ENCODE results near the gene ARHGAP18. TPM values are rescaled to one million over a fixed set of nuclear protein-coding genes. Genes with fewer than 3 reads are reported as not detected.
A peak's percentile ranks its signal among the peaks of the same experiment; 100 is the strongest.

ARHGAP18 gene
- total and polyA plus RNA-seq, 2 experiments from 2014 or later: 4.3 to 5.0 TPM

GRCh38 chr6:129748901-129749748 is 39.1 kb upstream of the ARHGAP18 start:
- Histone ChIP-seq H3K9me2 (ENCODE audit: insufficient read depth) (no peaks in the 10 kb centered on the region), H3F3A (replicated peaks; ENCODE audit: low read depth) (no peaks in the 10 kb centered on the region), H2AFZ (peak overlapping the region; percentile 81; the same call in 1 of the 2 replicates), H3K4me2 (no peak overlapping the region), H3K36me3 (ENCODE audit: insufficient read depth) (no peaks in the 10 kb centered on the region), H3K27me3 (ENCODE audit: insufficient read depth) (no peaks in the 10 kb centered on the region), H3K27ac (ENCODE audit: low read depth) (no peak overlapping the region), H3K4me3 (no peak overlapping the region), H4K20me1 (replicated peaks; ENCODE audit: insufficient read depth) (no peaks in the 10 kb centered on the region), H3K79me2 (replicated peaks; ENCODE audit: insufficient read depth) (no peaks in the 10 kb centered on the region), H3K4me1 (ENCODE audit: insufficient read depth) (no peaks in the 10 kb centered on the region)
- H3K4me3 Mint-ChIP-seq: no peak overlapping the region
- no peaks in the 10 kb centered on the region for H3K9me3 Mint-ChIP-seq
- ATAC-seq (no peak), DNase-seq (ENCODE audit: low spot score) (no peak)
- TF ChIP-seq CREB1 (CRISPR knock-in tag; IDR thresholded peaks at IDR 0.05; ENCODE audit: low read depth) (no peak), ZNF331 (CRISPR knock-in tag; IDR thresholded peaks at IDR 0.05; ENCODE audit: low read depth) (no peak), ZNF462 (CRISPR knock-in tag; IDR thresholded peaks at IDR 0.05) (no peak), NANOG (IDR thresholded peaks at IDR 0.05; ENCODE audit: borderline replicate concordance) (no peak), EZH2 (IDR thresholded peaks at IDR 0.05; ENCODE audit: low read depth, unreplicated experiment) (no peak), CTCF (conservative IDR thresholded peaks at IDR 0.05; ENCODE audit: low read depth in 2 of 2) (no peak), JUNB (IDR thresholded peaks at IDR 0.05; ENCODE audit: unreplicated experiment) (no peak), STAT1 (IDR thresholded peaks at IDR 0.05; ENCODE audit: unreplicated experiment) (no peak), ZNF114 (CRISPR knock-in tag; IDR thresholded peaks at IDR 0.05) (no peak), POLR2AphosphoS5 (IDR thresholded peaks at IDR 0.05; ENCODE audit: low read depth) (no peak), REST (IDR thresholded peaks at IDR 0.05; ENCODE audit: unreplicated experiment) (no peak), EZH2phosphoT487 (IDR thresholded peaks at IDR 0.05; ENCODE audit: unreplicated experiment) (no peak), ETS1 (IDR thresholded peaks at IDR 0.05) (no peak)
- no peaks in the 10 kb centered on the region for H3K36me3 Mint-ChIP-seq (ENCODE audit: low read depth)
- no peaks in the 10 kb centered on the region for H3K27me3 Mint-ChIP-seq (ENCODE audit: insufficient read depth, low read depth, poor library complexity)
- H3K4me1 Mint-ChIP-seq: peaks cover 13% of the 10 kb centered on the region
- H3K27ac Mint-ChIP-seq: 0 out of 2 replicates have a peak overlapping the region, but pooled peaks have one; percentile 26
